H1 (cell line): ENCODE results near the gene CC2D2A. TPM values are rescaled to one million over a fixed set of nuclear protein-coding genes. Genes with fewer than 3 reads are reported as not detected.
A peak's percentile ranks its signal among the peaks of the same experiment; 100 is the strongest.

Source experiments
- CTCF ChIA-PET: fragments of 300-600 bp; sonication (Branson Sonifier 250); formaldehyde crosslinking; loops from one replicate; lab custom pipeline; 2021; ENCODE audit not compliant: partially characterized antibody; lab: Charles Lee
- POLR2A ChIA-PET: fragments of 300-600 bp; sonication (Branson Sonifier 250); formaldehyde crosslinking; loops from one replicate; lab custom pipeline; 2021; ENCODE audit warnings: inconsistent platforms; ENCODE audit not compliant: partially characterized antibody; lab: Charles Lee
- DNase-seq, 2 experiments: peaks; one replicate each; pipeline versions ENCODE4 v3.0.0 to v3.0.0-alpha.2; 2010 to 2022; ENCODE audit warnings: low spot score in 2 of 2, low read depth in 1 of 2, mixed read lengths in 1 of 2
- FAIRE-seq: peaks from 2 replicates; lab custom pipeline; 2011; peaks lifted over from hg19 to GRCh38; lab: Jason Lieb, UNC
- H2AFZ ChIP-seq: 2 replicates; pipeline ENCODE4 v1.8.1; 2012; ENCODE audit warnings: low read length, inconsistent platforms
- H2AK5ac ChIP-seq: 2 replicates; pipeline ENCODE4 v1.6.1; 2013; ENCODE audit warnings: low read depth, low read length
- H2BK120ac ChIP-seq: replicated peaks from 2 replicates; pipeline ENCODE3; 2013; ENCODE audit warnings: low read depth, low read length, inconsistent platforms
- H2BK12ac ChIP-seq: 2 replicates; pipeline ENCODE4 v1.6.1; 2013; ENCODE audit warnings: low read depth, low read length
- H2BK15ac ChIP-seq: 2 replicates; pipeline ENCODE4 v1.6.1; 2013; ENCODE audit warnings: low read length
- H2BK20ac ChIP-seq: 2 replicates; pipeline ENCODE4 v1.6.1; 2013; ENCODE audit warnings: low read length
- H2BK5ac ChIP-seq: 2 replicates; pipeline ENCODE4 v1.6.1; 2013; ENCODE audit warnings: low read depth, low read length
- H3K14ac ChIP-seq: 2 replicates; pipeline ENCODE4 v1.6.1; 2013; ENCODE audit warnings: inconsistent platforms; ENCODE audit not compliant: insufficient read length
- H3K18ac ChIP-seq: 2 replicates; pipeline ENCODE4 v1.6.1; 2013; ENCODE audit warnings: low read length; ENCODE audit errors: extremely low read depth
- H3K23ac ChIP-seq: 2 replicates; pipeline ENCODE4 v1.6.1; 2013; ENCODE audit warnings: inconsistent platforms; ENCODE audit not compliant: insufficient read length
- H3K23me2 ChIP-seq: 2 replicates; pipeline ENCODE4 v1.6.1; 2013; ENCODE audit warnings: low read depth, low read length
- H3K27ac ChIP-seq: 2 replicates; pipeline ENCODE4 v1.6.1; 2011; ENCODE audit warnings: low read depth, low read length, inconsistent platforms
- H3K27me3 ChIP-seq, 4 experiments: replicated peaks in 1 of 4; 1 replicate in 1 of 4; 2 replicates in 3 of 4; pipeline versions ENCODE4 v1.6.1 to v1.8.1; 2011 to 2013; ENCODE audit warnings: low read length in 3 of 4, mild to moderate bottlenecking in 3 of 4, inconsistent platforms in 2 of 4, mixed read lengths in 2 of 4, moderate library complexity in 1 of 4; ENCODE audit not compliant: control insufficient read depth in 3 of 4, insufficient read depth in 3 of 4; ENCODE audit errors: extremely low read depth in 1 of 4
- H3K36me3 ChIP-seq, 4 experiments: 2 replicates each; pipeline versions ENCODE4 v1.6.1 to v1.8.1; 2011 to 2013; ENCODE audit warnings: mild to moderate bottlenecking in 4 of 4, low read length in 3 of 4, moderate library complexity in 2 of 4, control low read depth in 1 of 4, inconsistent platforms in 1 of 4; ENCODE audit not compliant: insufficient read depth in 4 of 4, control insufficient read depth in 2 of 4
- H3K4ac ChIP-seq: replicated peaks from 2 replicates; pipeline ENCODE3; 2013; ENCODE audit warnings: low read length, low read depth, mixed read lengths, inconsistent platforms; ENCODE audit not compliant: insufficient read length
- H3K4me1 ChIP-seq, 4 experiments: replicated peaks in 1 of 4; 1 replicate in 1 of 4; 2 replicates in 3 of 4; pipeline versions ENCODE4 v1.6.1 to v1.8.1; 2011 to 2013; ENCODE audit warnings: low read length in 3 of 4, inconsistent platforms in 2 of 4, mixed read lengths in 1 of 4; ENCODE audit not compliant: insufficient read depth in 4 of 4, control insufficient read depth in 3 of 4
- H3K4me2 ChIP-seq, 2 experiments: 2 replicates each; pipeline versions ENCODE4 v1.6.1 to v1.8.1; 2011 to 2013; ENCODE audit warnings: low read depth in 2 of 2, low read length in 2 of 2, control low read depth in 1 of 2, inconsistent platforms in 1 of 2, mild to moderate bottlenecking in 1 of 2; ENCODE audit not compliant: insufficient read depth in 1 of 2
- H3K4me3 ChIP-seq, 4 experiments: fragments of 200-600, 300-600 bp in 1 of 4; sonication (generic), shearing (Covaris generic), sonication (Bioruptor Twin) in 1 of 4; 2 replicates each; pipeline versions ENCODE4 v1.5.1 to v1.8.1; 2011 to 2016; ENCODE audit warnings: low read length in 4 of 4, low read depth in 3 of 4, control low read depth in 2 of 4, inconsistent platforms in 2 of 4, mild to moderate bottlenecking in 2 of 4, mixed read lengths in 1 of 4, moderate library complexity in 1 of 4; ENCODE audit not compliant: insufficient read depth in 2 of 4; ENCODE audit errors: extremely low read depth in 1 of 4
- H3K56ac ChIP-seq: replicated peaks from 2 replicates; pipeline ENCODE3; 2013; ENCODE audit warnings: low read depth, mild to moderate bottlenecking, mixed read lengths, low read length, inconsistent platforms; ENCODE audit not compliant: insufficient read length
- H3K79me1 ChIP-seq: 2 replicates; pipeline ENCODE4 v1.6.1; 2013; ENCODE audit warnings: low read depth, low read length, control low read depth
- H3K79me2 ChIP-seq, 2 experiments: 2 replicates each; pipeline versions ENCODE4 v1.6.1 to v1.8.1; 2012 to 2013; ENCODE audit warnings: low read length in 2 of 2, mild to moderate bottlenecking in 2 of 2, inconsistent platforms in 1 of 2; ENCODE audit not compliant: insufficient read depth in 2 of 2, control insufficient read depth in 1 of 2
- H3K9ac ChIP-seq, 4 experiments: replicated peaks in 1 of 4; 1 replicate in 1 of 4; 2 replicates in 3 of 4; pipeline versions ENCODE4 v1.6.1 to v1.8.1; 2011 to 2013; ENCODE audit warnings: low read depth in 3 of 4, low read length in 3 of 4, control low read depth in 2 of 4, mild to moderate bottlenecking in 2 of 4, moderate library complexity in 2 of 4, inconsistent platforms in 1 of 4; ENCODE audit errors: extremely low read depth in 1 of 4
- H3K9me3 ChIP-seq, 2 experiments: 2 replicates each; pipeline versions ENCODE4 v1.6.1 to v1.8.1; 2012 to 2013; ENCODE audit warnings: mild to moderate bottlenecking in 2 of 2, moderate library complexity in 2 of 2, control low read depth in 1 of 2, inconsistent platforms in 1 of 2, low read depth in 1 of 2, low read length in 1 of 2, mixed read lengths in 1 of 2; ENCODE audit not compliant: insufficient read depth in 2 of 2
- H4K20me1 ChIP-seq, 2 experiments: replicated peaks in 1 of 2; 2 replicates each; pipeline versions ENCODE3 to v1.8.1; 2011 to 2013; ENCODE audit warnings: inconsistent platforms in 2 of 2, low read length in 2 of 2, mild to moderate bottlenecking in 1 of 2; ENCODE audit not compliant: insufficient read depth in 2 of 2, control insufficient read depth in 1 of 2
- H4K5ac ChIP-seq: 2 replicates; pipeline ENCODE4 v1.6.1; 2013; ENCODE audit warnings: low read length, low read depth, mixed read lengths, inconsistent platforms; ENCODE audit not compliant: insufficient read length
- H4K8ac ChIP-seq: 2 replicates; pipeline ENCODE4 v1.8.0; 2013; ENCODE audit warnings: mild to moderate bottlenecking, moderate library complexity, low read length, inconsistent platforms; ENCODE audit not compliant: insufficient read depth; ENCODE audit errors: extremely low read depth
- H4K91ac ChIP-seq: replicated peaks from 2 replicates; pipeline ENCODE3; 2013; ENCODE audit warnings: low read length, mixed read lengths, inconsistent platforms; ENCODE audit not compliant: insufficient read length
- ASH2L ChIP-seq: fragments of 200-600, 300-600 bp; sonication (generic); IDR thresholded peaks from one replicate; pipeline ENCODE4 v1.7.1; 2017; ENCODE audit warnings: low read length
- RAD21 ChIP-seq, 2 experiments: IDR thresholded peaks in 1 of 2; conservative IDR thresholded peaks in 1 of 2; 2 replicates each; pipeline ENCODE4 v1.6.1; 2011; ENCODE audit warnings: low read depth in 2 of 2, low read length in 2 of 2, improper control_type of control experiment in 1 of 2, inconsistent platforms in 1 of 2, mild to moderate bottlenecking in 1 of 2, moderate library complexity in 1 of 2
- WGBS, 2 experiments: shearing (Covaris generic) in 1 of 2; methylation state at CpG; one replicate each; pipeline versions ENCODE4 v1.1.6 to v1.1.7; 2013 to 2015; ENCODE audit warnings: low lambda C conversion rate in 2 of 2, mixed read lengths in 2 of 2, inconsistent platforms in 1 of 2, low coverage in 1 of 2, missing lambda C conversion rate in 1 of 2; ENCODE audit not compliant: insufficient replicate concordance in 2 of 2, insufficient coverage in 1 of 2, insufficient read length in 1 of 2; ENCODE audit errors: extremely low coverage in 1 of 2, missing lambda C conversion rate in 1 of 2; 5-methylcytosine and 5-hydroxymethylcytosine counted together
- long read RNA-seq, 2 experiments: library from RNA in 1 of 2; library from capped mRNA in 1 of 2; stranded (forward); transcript quantifications; one replicate each; pipeline ENCODE4 v2.0.0, GENCODE V29; 2021; ENCODE audit warnings: inconsistent platforms in 1 of 2
- polyA minus RNA-seq, 3 experiments: library from RNA; depleted of rRNA, polyadenylated mRNA; stranded (reverse); fragments of >200 nt; gene quantifications; 1 replicate in 2 of 3; 2 replicates in 1 of 3; pipeline ENCODE4 v1.2.3, GENCODE V29; 2011
- polyA plus RNA-seq, 7 experiments: library from polyadenylated mRNA; depleted of rRNA in 3 of 7; stranded (reverse) in 5 of 7; unstranded in 2 of 7; fragments of >200 nt in 5 of 7; fragments of 200-250 nt in 2 of 7; gene quantifications; 1 replicate in 5 of 7; 2 replicates in 1 of 7; 4 replicates in 1 of 7; pipeline versions ENCODE4 v1.2.1 to v1.2.3, GENCODE V29; 2011 to 2013; ENCODE audit warnings: missing spikeins in 2 of 7, mixed read lengths in 2 of 7
- total RNA-seq: library from RNA; stranded (reverse); fragmentation: NEBNext Ultra II Directional; extraction: Animal tissue kit (Norgen Biotek cat#: 25700); gene quantifications from 2 replicates; pipeline ENCODE4 v1.2.1, GENCODE V29; 2021

CC2D2A gene
- total RNA-seq = 11.0 and 11.1 TPM in 2 replicates
- polyA plus RNA-seq (2011; rRNA removed) = 7.3 and 12.2 TPM in 2 replicates
- 7.9 TPM for polyA plus RNA-seq (2011; cell fraction: cytosol; rRNA removed)
- 7.5 TPM for polyA plus RNA-seq (2011; cell fraction: nucleus; rRNA removed)
- polyA plus RNA-seq (2012, experiment 1 of 2) = 8.3 to 11.2 TPM (median 10.2 TPM) in 4 replicates
- polyA plus RNA-seq (2012, experiment 2 of 2) = 1.3 TPM
- polyA plus RNA-seq (2013, experiment 1 of 2) = 8.1 TPM
- polyA plus RNA-seq (2013, experiment 2 of 2) = 7.7 TPM
- polyA minus RNA-seq (2011; rRNA and poly(A)+ RNA removed) = 13.6 and 17.5 TPM in 2 replicates
- 5.1 TPM for polyA minus RNA-seq (2011; cell fraction: cytosol; rRNA and poly(A)+ RNA removed)
- polyA minus RNA-seq (2011; cell fraction: nucleus; rRNA and poly(A)+ RNA removed) = 22.5 TPM
- long read RNA-seq, experiment 1, partial matches to known transcripts = 8 of 10 reads
- long read RNA-seq, experiment 1, other reads (novel, unspliced or antisense) = 2 of 10 reads
- long read RNA-seq, experiment 2, partial matches to known transcripts = 2 of 4 reads
- long read RNA-seq, experiment 2, other reads (novel, unspliced or antisense) = 2 of 4 reads

GRCh38 chr4:15469402-15470127 is at the start of gene CC2D2A:
TSS of gene CC2D2A (plus strand) at chr4:15469882. CDS start at chr4:15475933, 6,051 bp downstream.
- H3K4me3 ChIP-seq = peak within 1 kb of the TSS; percentile 11 to 55 (median 14); a peak in 5 of 8 replicates
- no peaks in the 10 kb centered on the region for H3K9me3 ChIP-seq
- peak within 1 kb of the TSS; percentile 60 for H3K4me2 ChIP-seq
- H4K91ac ChIP-seq = no peak within 1 kb of the TSS
- H2BK20ac ChIP-seq = no peak within 1 kb of the TSS
- POLR2A ChIA-PET = interaction anchor here (1.0 to 3.9 kb wide), 3 partner anchors 11 to 186 kb away, joined by 3 to 21 read pairs (median 5); partner anchors contain the start of gene FBXL5
- no peaks in the 10 kb centered on the region for H3K79me2 ChIP-seq
- 34% methylated on average over 14 of the region's 14 CpGs; no CpG with 5 or more reads in 1 of the 2 experiments for WGBS, 2 experiments
- H3K18ac ChIP-seq = 0 out of 2 replicates have a peak within 1 kb of the TSS, but pooled peaks have one; percentile 9
- no peak within 1 kb of the TSS for H4K5ac ChIP-seq
- no peak within 1 kb of the TSS for H3K4ac ChIP-seq
- peaks cover 3 to 15% (median 5%) of the 10 kb centered on the region in 4 experiments; a peak in 4 of 7 replicates for H3K4me1 ChIP-seq
- no peak within 1 kb of the TSS; a peak in 1 of 7 replicates for H3K9ac ChIP-seq
- no peak within 1 kb of the TSS for H3K23ac ChIP-seq
- H2BK120ac ChIP-seq = no peak within 1 kb of the TSS
- H3K36me3 ChIP-seq = no peaks in the 10 kb centered on the region
- H3K27ac ChIP-seq = no peak within 1 kb of the TSS
- DNase-seq = no peak
- no peak within 1 kb of the TSS for H3K56ac ChIP-seq
- TF ChIP-seq RAD21 (IDR thresholded peaks at IDR 0.05 in 1 of 2, conservative IDR thresholded peaks at IDR 0.05 in 1 of 2; ENCODE audit: low read depth in 2 of 2, low read length in 2 of 2) (no peak), ASH2L (peak; percentile 28)
- TF ChIP-seq, all 59 proteins: peak for 1
- H3K79me1 ChIP-seq = no peaks in the 10 kb centered on the region
- no peak within 1 kb of the TSS for H2AK5ac ChIP-seq
- no peaks in the 10 kb centered on the region for H4K20me1 ChIP-seq
- CTCF ChIA-PET = interaction anchor here (0.5 to 5.5 kb wide), 7 partner anchors 10 to 1750 kb away, joined by 3 to 44 read pairs (median 6); no protein-coding TSS in a partner anchor
- no peaks in the 10 kb centered on the region; the same call in none of the 2 replicates for H3K23me2 ChIP-seq
- no peak within 1 kb of the TSS for H2BK5ac ChIP-seq
- H2BK15ac ChIP-seq = 0 out of 2 replicates have a peak within 1 kb of the TSS, but pooled peaks have one; percentile 8
- H3K14ac ChIP-seq = no peak within 1 kb of the TSS
- no peak within 1 kb of the TSS for H4K8ac ChIP-seq
- no peaks in the 10 kb centered on the region for H3K27me3 ChIP-seq
- peak; percentile 42 for FAIRE-seq
- no peak within 1 kb of the TSS for H2BK12ac ChIP-seq
- H2AFZ ChIP-seq = peak within 1 kb of the TSS; percentile 99
